CD4-positive, alpha-beta T cell treated with Interleukin-4 for 4 hours (primary cell): Measurements from ENCODE around the gene ARHGAP6.
"Not testable (repeated sequence)": the region's sequence is repeated elsewhere in the genome, so short reads cannot be mapped to it uniquely, and the experiment has no call there.

ENCODE experiments used
- DNase-seq: peaks from one replicate; pipeline ENCODE4 v3.0.0-alpha.2; 2020

ARHGAP6 gene

GRCh38 chrX:11382930-11383329 lies 282.8 kb downstream of the ARHGAP6 start:
- DNase-seq: no peak

- no peak for DNase-seq
These were observed 284.3 kb downstream of the ARHGAP6 start for GRCh38 chrX:11381464-11381863.

- no peak for DNase-seq
These were observed 285.4 kb downstream of the ARHGAP6 start for GRCh38 chrX:11380187-11380844.

- DNase-seq: no peak
These were observed 289.6 kb downstream of the ARHGAP6 start for GRCh38 chrX:11376163-11376562.

GRCh38 chrX:11375614-11376119 lies 290.1 kb downstream of the ARHGAP6 start:
- no peak for DNase-seq

- no peak for DNase-seq
These were observed 291.1 kb downstream of the ARHGAP6 start for GRCh38 chrX:11374570-11374969.

- no peak for DNase-seq
These were observed 294.6 kb downstream of the ARHGAP6 start for GRCh38 chrX:11371106-11371505.

GRCh38 chrX:11367609-11368430 lies 297.9 kb downstream of the ARHGAP6 start:
- DNase-seq: no peak

- DNase-seq: no peak
These were observed 298.6 kb downstream of the ARHGAP6 start for GRCh38 chrX:11366998-11367595.

GRCh38 chrX:11365426-11365825 lies 300.3 kb downstream of the ARHGAP6 start:
- DNase-seq: no peak

- no peak for DNase-seq
These were observed 300.9 kb downstream of the ARHGAP6 start for GRCh38 chrX:11364835-11365234.

GRCh38 chrX:11363825-11364224 lies 301.9 kb downstream of the ARHGAP6 start:
- DNase-seq: not testable (repeated sequence)

GRCh38 chrX:11363069-11363594 lies 302.6 kb downstream of the ARHGAP6 start:
- DNase-seq: no peak

- not testable (repeated sequence) for DNase-seq
These were observed 304.1 kb downstream of the ARHGAP6 start for GRCh38 chrX:11361666-11362065.

GRCh38 chrX:11355944-11356343 lies 309.8 kb downstream of the ARHGAP6 start:
- DNase-seq: not testable (repeated sequence)

GRCh38 chrX:11355259-11355909 lies 310.3 kb downstream of the ARHGAP6 start:
- DNase-seq: no peak

- DNase-seq: no peak
These were observed 313.4 kb downstream of the ARHGAP6 start for GRCh38 chrX:11352296-11352741.

GRCh38 chrX:11351375-11352295 lies 314.1 kb downstream of the ARHGAP6 start:
- no peak for DNase-seq

GRCh38 chrX:11349661-11350337 lies 315.9 kb downstream of the ARHGAP6 start:
- no peak for DNase-seq

- no peak for DNase-seq
These were observed 316.7 kb downstream of the ARHGAP6 start for GRCh38 chrX:11349020-11349419.

- DNase-seq: no peak
These were observed 318.4 kb downstream of the ARHGAP6 start for GRCh38 chrX:11347300-11347699.
